MG63 (cell line): Measurements from ENCODE around the gene GNLY. TPM values are rescaled to one million over a fixed set of nuclear protein-coding genes. Genes with fewer than 3 reads are reported as not detected.
"Not testable (repeated sequence)": the region's sequence is repeated elsewhere in the genome, so short reads cannot be mapped to it uniquely, and the experiment has no call there.

Experiments used
- DNase-seq: peaks from one replicate; pipeline ENCODE4 v3.0.0-alpha.2; 2020
- H3K27me3 ChIP-seq: fragments of 250-450 bp; sonication (Bioruptor Pico); 2 replicates; pipeline ENCODE4 v1.5.1; 2020; ENCODE audit warnings: mild to moderate bottlenecking, moderate library complexity
- H3K36me3 ChIP-seq: fragments of 250-450 bp; sonication (Bioruptor Pico); 2 replicates; pipeline ENCODE4 v1.5.1; 2020; ENCODE audit warnings: mild to moderate bottlenecking, moderate library complexity
- H3K4me3 ChIP-seq: fragments of 250-450 bp; sonication (Bioruptor Pico); 2 replicates; pipeline ENCODE4 v1.5.1; 2020; ENCODE audit warnings: mild to moderate bottlenecking, moderate library complexity
- H3K9me3 ChIP-seq: fragments of 250-450 bp; sonication (Bioruptor Pico); 2 replicates; pipeline ENCODE4 v1.5.1; 2020; ENCODE audit warnings: mild to moderate bottlenecking, moderate library complexity
- total RNA-seq: library from RNA; depleted of rRNA; stranded (reverse); fragments of >200 nt; shearing (Covaris generic); gene quantifications from 2 replicates; pipeline ENCODE4 v1.2.3, GENCODE V29; 2014; ENCODE audit warnings: low replicate concordance; rRNA removed

The GNLY gene
- total RNA-seq, result not detected in 2 replicates

DNA sequence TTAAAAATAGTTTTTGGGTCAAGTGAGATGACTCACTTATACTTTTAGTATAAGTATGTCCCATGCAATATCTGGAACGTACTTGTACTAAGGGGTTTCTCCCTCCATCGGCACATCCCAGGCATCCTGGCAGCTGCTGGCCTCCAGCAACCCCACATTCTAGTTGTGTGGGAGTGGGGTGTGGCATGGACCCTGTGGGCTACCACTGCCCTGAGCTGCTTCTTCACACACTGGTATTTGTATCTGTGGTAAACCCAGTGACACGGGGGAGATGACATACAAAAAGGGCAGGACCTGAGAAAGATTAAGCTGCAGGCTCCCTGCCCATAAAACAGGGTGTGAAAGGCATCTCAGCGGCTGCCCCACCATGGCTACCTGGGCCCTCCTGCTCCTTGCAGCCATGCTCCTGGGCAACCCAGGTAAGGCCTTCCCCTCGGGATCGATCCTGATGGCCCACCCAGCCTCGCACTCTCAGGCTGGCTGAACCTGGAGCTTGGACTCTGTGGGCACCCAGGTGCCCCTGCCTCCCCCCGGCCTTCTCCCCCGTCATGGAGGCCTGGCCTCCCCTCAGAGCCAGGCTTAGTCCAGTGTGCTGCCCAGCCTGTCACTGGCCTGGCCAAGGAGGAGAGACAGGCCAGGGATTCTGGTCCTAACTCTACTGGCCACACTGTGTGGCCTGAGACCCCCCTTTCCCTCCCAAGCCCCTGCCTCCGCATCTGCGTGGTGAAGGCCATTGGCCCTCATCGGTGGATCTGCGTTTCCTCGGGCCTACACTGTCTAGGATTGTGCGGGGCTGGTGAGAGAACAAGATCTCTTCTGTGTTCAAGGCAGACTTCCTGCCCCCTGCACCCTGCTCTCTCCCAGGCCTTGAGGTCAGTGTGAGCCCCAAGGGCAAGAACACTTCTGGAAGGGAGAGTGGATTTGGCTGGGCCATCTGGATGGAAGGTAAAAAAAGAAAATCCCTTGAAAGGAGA lies at the start of gene GNLY:
Gene GNLY (plus strand): TSS at position 307 of the 974 bp plus-strand sequence. CDS start 61 bp downstream, at position 368.
- H3K36me3 ChIP-seq, result no peaks in the 10 kb centered on the region
- H3K4me3 ChIP-seq, result no peak within 1 kb of the TSS
- no peak for DNase-seq
- H3K9me3 ChIP-seq, result no peaks in the 10 kb centered on the region
- H3K27me3 ChIP-seq, result no peaks in the 10 kb centered on the region

- DNase-seq, result no peak
- H3K27me3 ChIP-seq, result no peaks in the 10 kb centered on the region
- H3K4me3 ChIP-seq, result no peak overlapping the region
- H3K36me3 ChIP-seq, result peaks cover 88% of the 10 kb centered on the region
- no peaks in the 10 kb centered on the region for H3K9me3 ChIP-seq
These were observed 49.2 kb upstream of the GNLY start for GRCh38 chr2:85644909-85645308.

- DNase-seq, result no peak
- H3K4me3 ChIP-seq, result no peak overlapping the region
- no peaks in the 10 kb centered on the region for H3K9me3 ChIP-seq
- H3K27me3 ChIP-seq, result no peaks in the 10 kb centered on the region
- peaks cover 89% of the 10 kb centered on the region for H3K36me3 ChIP-seq
These were observed 48.0 kb upstream of the GNLY start for GRCh38 chr2:85646166-85646565.

- peaks cover 84% of the 10 kb centered on the region for H3K36me3 ChIP-seq
- H3K27me3 ChIP-seq, result no peaks in the 10 kb centered on the region
- no peak overlapping the region for H3K4me3 ChIP-seq
- no peak for DNase-seq
- no peaks in the 10 kb centered on the region for H3K9me3 ChIP-seq
These were observed 46.2 kb upstream of the GNLY start for GRCh38 chr2:85647823-85648526.

DNA sequence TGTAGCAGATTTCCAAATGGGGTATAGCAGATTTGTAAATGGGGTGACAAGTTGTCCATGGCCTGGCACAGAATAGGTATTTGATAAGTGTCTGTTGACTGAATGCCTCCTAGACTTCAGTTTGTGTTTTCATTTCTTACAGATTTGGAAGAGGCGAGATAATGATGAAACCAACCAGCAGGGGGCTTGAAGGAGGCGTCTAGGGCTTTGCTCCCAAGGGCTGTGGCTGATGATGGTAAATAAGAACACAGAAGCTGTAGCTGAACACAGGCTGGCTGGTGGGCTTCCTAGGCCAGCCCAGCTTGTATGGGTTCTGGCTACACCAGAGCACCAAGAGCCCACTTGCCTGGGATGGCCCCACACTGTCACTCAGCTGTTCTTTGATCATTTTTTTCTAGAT lies 45.5 kb upstream of the GNLY start:
- no peak overlapping the region for H3K4me3 ChIP-seq
- peak; percentile 52 for DNase-seq
- no peaks in the 10 kb centered on the region for H3K27me3 ChIP-seq
- H3K9me3 ChIP-seq, result no peaks in the 10 kb centered on the region
- H3K36me3 ChIP-seq, result peaks cover 84% of the 10 kb centered on the region

GRCh38 chr2:85649201-85650190 lies 44.7 kb upstream of the GNLY start:
- peak; percentile 71 for DNase-seq
- no peaks in the 10 kb centered on the region for H3K9me3 ChIP-seq
- H3K27me3 ChIP-seq, result no peaks in the 10 kb centered on the region
- peaks cover 83% of the 10 kb centered on the region for H3K36me3 ChIP-seq
- H3K4me3 ChIP-seq, result no peak overlapping the region

DNA sequence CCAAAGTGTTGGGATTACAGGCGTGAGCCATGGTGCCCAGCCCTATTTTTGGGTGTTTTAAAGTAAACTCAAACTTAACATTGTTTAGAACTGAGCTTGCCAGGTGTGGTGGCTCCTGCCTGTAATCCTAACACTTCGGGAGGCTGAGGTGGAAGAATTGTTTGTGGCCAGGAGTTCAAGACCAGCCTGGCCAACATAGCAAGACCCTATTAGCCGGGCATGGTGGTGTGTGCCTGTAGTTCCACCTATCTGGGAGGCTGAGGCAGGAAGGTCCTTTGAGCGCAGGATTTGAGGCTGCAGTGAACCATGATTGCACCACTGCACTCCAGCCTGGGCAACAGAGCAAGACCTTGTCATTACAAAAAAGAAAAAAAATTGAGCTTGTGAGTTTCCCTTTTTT lies 43.7 kb upstream of the GNLY start:
- Histone ChIP-seq H3K9me3 (no peaks in the 10 kb centered on the region), H3K4me3 (no peak overlapping the region), H3K36me3 (peaks cover 73% of the 10 kb centered on the region), H3K27me3 (no peaks in the 10 kb centered on the region)
- DNase-seq, result no peak

DNA sequence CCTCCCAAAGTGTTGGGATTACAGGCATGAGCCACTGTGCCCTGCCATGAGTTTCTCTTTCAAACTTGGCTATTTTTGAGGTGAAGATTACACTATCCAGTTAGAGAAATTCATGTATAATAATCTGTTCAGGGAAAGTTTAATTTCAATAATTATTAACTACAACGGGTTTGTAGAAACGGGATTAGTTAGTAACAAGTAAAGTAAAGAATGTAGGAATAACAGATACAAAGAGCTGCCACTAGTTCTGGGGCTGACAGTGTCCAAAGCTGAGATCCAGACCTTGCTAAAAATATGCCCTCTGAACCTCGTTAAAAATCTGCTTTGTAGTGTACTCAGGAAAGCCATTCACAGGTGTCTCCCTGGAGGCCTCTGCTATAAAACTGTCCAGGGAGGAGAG lies 43.1 kb upstream of the GNLY start:
- Histone ChIP-seq H3K36me3 (peaks cover 67% of the 10 kb centered on the region), H3K4me3 (no peak overlapping the region), H3K9me3 (no peaks in the 10 kb centered on the region), H3K27me3 (no peaks in the 10 kb centered on the region)
- DNase-seq, result no peak

DNA sequence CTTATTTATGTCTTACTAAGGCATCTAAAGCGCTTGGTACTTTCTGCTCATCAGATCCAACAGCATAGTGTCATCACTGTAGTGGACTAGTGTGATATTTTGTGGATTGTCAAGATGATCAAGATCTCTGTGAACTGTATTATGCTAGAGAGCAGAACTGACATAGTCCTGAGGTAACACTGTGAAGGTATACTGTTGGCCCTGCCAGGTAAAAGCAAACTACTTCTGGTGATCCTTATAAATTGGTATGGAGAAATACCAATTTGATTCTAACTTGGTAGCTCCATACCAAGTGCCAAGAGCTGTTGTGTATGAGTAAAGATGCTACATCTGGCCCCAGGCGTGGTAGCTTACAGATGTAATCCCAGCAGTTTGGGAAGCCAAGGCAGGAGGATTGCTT lies 42.1 kb upstream of the GNLY start:
- Histone ChIP-seq H3K27me3 (no peaks in the 10 kb centered on the region), H3K4me3 (no peak overlapping the region), H3K36me3 (peaks cover 63% of the 10 kb centered on the region), H3K9me3 (no peaks in the 10 kb centered on the region; the same call in 1 of the 2 replicates)
- DNase-seq, result peak; percentile 58

DNA sequence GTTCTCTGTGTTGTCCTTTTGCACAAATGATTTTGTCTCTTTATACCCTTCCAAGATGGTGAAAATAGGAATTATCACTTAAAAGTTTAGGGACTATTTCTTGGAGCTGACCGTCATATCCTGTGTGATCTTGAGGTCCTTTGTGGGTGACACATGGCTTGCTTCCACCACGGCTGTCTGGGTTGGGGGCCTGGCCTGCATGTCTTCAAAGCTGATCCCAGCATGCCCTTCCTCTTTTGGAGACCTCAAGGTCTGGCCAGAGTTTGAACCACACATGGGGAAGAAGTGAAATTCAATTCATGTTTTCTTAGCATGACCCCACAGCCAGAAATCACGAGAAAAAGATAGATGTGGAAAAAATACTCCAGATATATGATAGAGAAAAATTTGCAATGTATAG lies 40.2 kb upstream of the GNLY start:
- Histone ChIP-seq H3K4me3 (no peak overlapping the region), H3K9me3 (no peaks in the 10 kb centered on the region; the same call in none of the 2 replicates), H3K36me3 (peaks cover 57% of the 10 kb centered on the region), H3K27me3 (no peaks in the 10 kb centered on the region)
- no peak for DNase-seq

DNA sequence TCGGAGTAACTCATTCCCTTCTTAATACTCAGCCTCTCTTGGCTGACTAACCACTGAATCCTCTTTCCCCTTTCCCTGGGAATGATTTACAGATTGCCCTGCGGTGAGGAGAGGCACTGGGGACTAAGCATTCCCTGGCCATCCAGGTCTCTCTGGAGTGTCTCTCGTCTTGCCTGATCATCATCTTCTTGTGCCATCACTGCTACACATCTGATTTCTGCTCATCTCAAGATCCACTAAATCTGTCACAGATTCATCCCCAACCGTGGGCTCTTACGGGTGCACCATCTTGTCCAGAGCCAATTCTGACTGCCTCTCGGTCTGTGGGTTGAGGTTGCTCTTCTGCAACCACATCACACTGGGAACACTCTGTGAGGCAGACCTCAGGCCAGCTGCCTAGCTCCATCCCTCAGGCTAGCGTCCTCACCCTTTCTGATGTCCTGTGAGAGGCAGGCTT lies 38.2 kb upstream of the GNLY start:
- Histone ChIP-seq H3K27me3 (no peaks in the 10 kb centered on the region), H3K4me3 (no peak overlapping the region), H3K9me3 (no peaks in the 10 kb centered on the region; the same call in none of the 2 replicates), H3K36me3 (peaks cover 41% of the 10 kb centered on the region)
- peak; percentile 40 for DNase-seq

DNA sequence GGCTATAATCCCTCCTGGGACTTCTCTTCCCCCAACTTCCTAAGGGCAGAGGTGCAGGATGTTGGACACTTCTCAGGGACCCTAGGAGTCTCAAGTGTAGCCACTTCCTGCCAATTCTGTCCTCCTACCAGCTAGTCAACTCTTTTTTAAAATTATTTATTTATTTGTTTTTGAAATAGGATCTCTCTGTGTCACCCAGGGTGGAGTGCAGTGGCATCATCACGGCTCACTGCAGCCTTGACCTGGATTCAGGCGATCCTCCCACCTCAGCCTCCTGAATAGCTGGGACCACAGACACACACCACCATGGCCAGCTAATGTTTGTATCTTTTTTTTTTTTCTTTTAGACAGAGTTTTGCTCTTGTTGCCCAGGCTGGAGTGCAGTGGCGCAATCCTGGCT lies 37.7 kb upstream of the GNLY start:
- peak; percentile 55 for DNase-seq
- Histone ChIP-seq H3K4me3 (no peak overlapping the region), H3K36me3 (peaks cover 36% of the 10 kb centered on the region), H3K27me3 (no peaks in the 10 kb centered on the region), H3K9me3 (no peaks in the 10 kb centered on the region; the same call in none of the 2 replicates)

DNA sequence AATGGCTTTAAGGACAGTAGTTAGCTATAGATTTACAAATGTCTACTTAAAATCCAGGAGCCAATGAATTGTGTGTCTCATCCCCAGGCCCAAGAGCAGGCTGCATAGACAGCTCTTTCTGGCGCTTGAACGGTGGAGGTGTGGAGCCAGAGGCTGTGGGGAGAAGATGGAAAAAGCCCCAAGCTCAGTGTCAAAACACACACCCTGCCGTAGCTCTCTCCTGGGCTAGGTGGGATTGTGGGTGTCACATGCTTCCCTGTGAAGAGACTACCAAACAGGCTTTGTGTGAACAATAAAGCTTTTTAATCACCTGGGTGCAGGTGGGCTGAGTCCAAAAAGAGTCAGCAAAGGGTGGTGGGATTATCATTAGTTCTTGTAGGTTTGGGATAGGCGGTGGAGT lies 36.8 kb upstream of the GNLY start:
- H3K27me3 ChIP-seq, H3K9me3 ChIP-seq, H3K4me3 ChIP-seq, DNase-seq: not testable (repeated sequence)
- H3K36me3 ChIP-seq, result peaks cover 31% of the 10 kb centered on the region

- no peak for DNase-seq
- Histone ChIP-seq H3K27me3 (no peaks in the 10 kb centered on the region), H3K4me3 (no peak overlapping the region), H3K9me3 (no peaks in the 10 kb centered on the region; the same call in none of the 2 replicates), H3K36me3 (peaks cover 20% of the 10 kb centered on the region)
These were observed 34.7 kb upstream of the GNLY start for GRCh38 chr2:85659324-85659981.

DNA sequence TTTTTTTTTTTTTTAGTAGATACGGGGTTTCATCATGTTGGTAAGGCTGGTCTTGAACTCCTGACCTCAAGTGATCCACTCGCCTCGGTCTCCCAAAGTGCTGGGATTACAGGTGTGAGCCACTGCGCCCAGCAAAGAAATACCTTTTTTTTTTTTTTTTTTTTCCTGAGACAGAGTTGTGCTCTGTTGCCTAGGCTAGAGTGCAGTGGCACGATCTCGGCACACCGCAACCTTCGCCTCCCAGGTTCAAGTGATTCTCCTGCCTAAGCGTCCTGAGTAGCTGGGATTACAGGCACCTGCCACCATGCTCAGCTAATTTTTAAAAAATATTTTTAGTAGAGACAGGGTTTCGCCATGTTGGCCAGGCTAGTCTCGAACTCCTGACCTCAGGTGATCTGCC lies 33.9 kb upstream of the GNLY start:
- not testable (repeated sequence) for H3K4me3 ChIP-seq, DNase-seq, H3K9me3 ChIP-seq, H3K27me3 ChIP-seq
- H3K36me3 ChIP-seq, result peaks cover 20% of the 10 kb centered on the region

DNA sequence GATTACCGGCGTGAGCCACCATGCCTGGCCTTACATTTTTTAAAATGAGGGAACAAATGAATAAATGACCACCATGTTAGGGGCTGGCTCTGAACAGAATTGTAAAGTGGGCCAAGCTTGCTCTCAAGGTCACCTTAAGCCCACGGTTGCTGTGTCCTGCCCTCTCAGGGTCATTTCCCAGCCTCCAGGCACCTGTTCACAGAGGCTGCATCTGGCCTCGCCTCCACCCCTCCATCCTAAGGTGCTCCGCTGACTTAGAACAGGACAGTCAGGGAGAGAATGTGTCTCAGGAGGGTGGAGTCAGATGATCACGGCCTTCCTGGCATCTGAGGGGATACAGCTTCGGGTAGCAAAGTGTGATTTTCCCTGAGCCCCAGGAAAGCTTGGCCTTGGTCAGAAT lies 33.4 kb upstream of the GNLY start:
- DNase-seq, result no peak
- Histone ChIP-seq H3K36me3 (peaks cover 20% of the 10 kb centered on the region), H3K27me3 (no peaks in the 10 kb centered on the region), H3K4me3 (no peak overlapping the region), H3K9me3 (no peaks in the 10 kb centered on the region; the same call in none of the 2 replicates)
